HepG2 (cell line): Measurements from ENCODE around the gene LDAH. TPM values are rescaled to one million over a fixed set of nuclear protein-coding genes. Genes with fewer than 3 reads are reported as not detected.
A peak's percentile ranks its signal among the peaks of the same experiment; 100 is the strongest.

Experiments used
- BRD4 ChIP-seq: sonication (generic); formaldehyde crosslinking; IDR thresholded peaks from 2 replicates; pipeline ENCODE4 v1.4.0; 2020; ENCODE audit warnings: missing genetic modification reagents
- CEBPB ChIP-seq: IDR thresholded peaks from 2 replicates; pipeline ENCODE4 v1.6.1; 2011; ENCODE audit warnings: low read depth, low read length, improper control_type of control experiment, borderline replicate concordance
- DRAP1 ChIP-seq: IDR thresholded peaks from 2 replicates; pipeline ENCODE4 v1.6.1; 2016; ENCODE audit warnings: missing genetic modification reagents, missing compliant biosample characterization
- FOSL1 ChIP-seq: sonication (generic); formaldehyde crosslinking; IDR thresholded peaks from 2 replicates; pipeline ENCODE4 v1.9.0; 2021; ENCODE audit warnings: missing genetic modification reagents, borderline replicate concordance
- HOMEZ ChIP-seq: IDR thresholded peaks from 2 replicates; pipeline ENCODE4 v1.6.1; 2016; ENCODE audit warnings: low read depth
- KDM1A ChIP-seq: IDR thresholded peaks from 2 replicates; pipeline ENCODE4 v1.6.1; 2016; ENCODE audit warnings: missing compliant biosample characterization
- KLF13 ChIP-seq: sonication (generic); formaldehyde crosslinking; IDR thresholded peaks from 2 replicates; pipeline ENCODE4 v1.4.0; 2020; ENCODE audit warnings: mild to moderate bottlenecking, missing genetic modification reagents
- RARG ChIP-seq: sonication (generic); formaldehyde crosslinking; IDR thresholded peaks from 2 replicates; pipeline ENCODE4 v1.4.0; 2020; ENCODE audit warnings: low read depth, mild to moderate bottlenecking, missing genetic modification reagents
- RXRA ChIP-seq: sonication (generic); formaldehyde crosslinking; IDR thresholded peaks from 2 replicates; pipeline ENCODE4 v1.5.1; 2020; ENCODE audit warnings: missing genetic modification reagents
- SYNCRIP ChIP-seq: fragments of 200-400 bp; formaldehyde crosslinking; IDR thresholded peaks from 2 replicates; pipeline ENCODE4 v1.6.1; 2018; ENCODE audit warnings: mild to moderate bottlenecking, low read depth, low read length; ENCODE audit not compliant: insufficient read depth
- ZBTB8A ChIP-seq: sonication (generic); formaldehyde crosslinking; IDR thresholded peaks from 2 replicates; pipeline ENCODE4 v1.4.0; 2020; ENCODE audit warnings: mild to moderate bottlenecking, low read depth, missing genetic modification reagents, borderline replicate concordance
- ZNF451 ChIP-seq: sonication (generic); formaldehyde crosslinking; IDR thresholded peaks from 2 replicates; pipeline ENCODE4 v1.5.0; 2020; ENCODE audit warnings: mild to moderate bottlenecking, missing genetic modification reagents
- ZNF543 ChIP-seq: sonication (generic); formaldehyde crosslinking; IDR thresholded peaks from 2 replicates; pipeline ENCODE4 v1.4.0; 2020; ENCODE audit warnings: mild to moderate bottlenecking, missing genetic modification reagents
- ZNF678 ChIP-seq: sonication (generic); formaldehyde crosslinking; IDR thresholded peaks from 2 replicates; pipeline ENCODE4 v1.4.0; 2020; ENCODE audit warnings: mild to moderate bottlenecking, missing genetic modification reagents
- ZSCAN20 ChIP-seq: sonication (generic); formaldehyde crosslinking; IDR thresholded peaks from 2 replicates; pipeline ENCODE4 v1.4.0; 2020; ENCODE audit warnings: missing genetic modification reagents, mild to moderate bottlenecking, borderline replicate concordance
- polyA plus RNA-seq, 8 experiments: library from polyadenylated mRNA; depleted of rRNA in 3 of 8; stranded (reverse) in 7 of 8; unstranded in 1 of 8; fragments of >200 nt; fragmentation: Illumina TruSeq in 4 of 8; extraction: Trizol in 4 of 8; gene quantifications; 2 replicates each; pipeline versions ENCODE4 v1.2.1 to v1.2.3, GENCODE V29; 2011 to 2016; ENCODE audit warnings: low read depth in 4 of 8, missing spikeins in 1 of 8, mixed read lengths in 1 of 8; ENCODE audit not compliant: insufficient read depth in 1 of 8
- total RNA-seq, 5 experiments: library from RNA; depleted of rRNA; stranded (reverse); fragments of >200 nt; fragmentation: Illumina TruSeq; extraction: Trizol; gene quantifications; 2 replicates each; pipeline ENCODE4 v1.2.3, GENCODE V29; 2016; ENCODE audit warnings: low read depth in 1 of 5
- TF ChIP-seq, protein P1 (sequence below): sonication (generic); formaldehyde crosslinking; IDR thresholded peaks from 2 replicates; pipeline ENCODE4 v1.4.0; 2020; ENCODE audit warnings: missing genetic modification reagents, borderline replicate concordance
- TF ChIP-seq, protein P2 (sequence below): conservative IDR thresholded peaks from 2 replicates; pipeline ENCODE4 v1.6.1; 2018; ENCODE audit warnings: missing genetic modification reagents
- TF ChIP-seq, protein P3 (sequence below): sonication (generic); formaldehyde crosslinking; IDR thresholded peaks from 2 replicates; pipeline ENCODE4 v1.5.0; 2020; ENCODE audit warnings: missing genetic modification reagents, mild to moderate bottlenecking, borderline replicate concordance
- TF ChIP-seq, protein P4 (sequence below): sonication (generic); formaldehyde crosslinking; IDR thresholded peaks from 2 replicates; pipeline ENCODE4 v1.8.1; 2023; ENCODE audit warnings: mild to moderate bottlenecking, missing genetic modification reagents, borderline replicate concordance

The LDAH gene
- total and polyA plus RNA-seq, 2 of the 13 experiments (the other 11 are each of a cell fraction or from before 2014, with no cell fraction given), result 28.8 to 46.2 TPM

DNA sequence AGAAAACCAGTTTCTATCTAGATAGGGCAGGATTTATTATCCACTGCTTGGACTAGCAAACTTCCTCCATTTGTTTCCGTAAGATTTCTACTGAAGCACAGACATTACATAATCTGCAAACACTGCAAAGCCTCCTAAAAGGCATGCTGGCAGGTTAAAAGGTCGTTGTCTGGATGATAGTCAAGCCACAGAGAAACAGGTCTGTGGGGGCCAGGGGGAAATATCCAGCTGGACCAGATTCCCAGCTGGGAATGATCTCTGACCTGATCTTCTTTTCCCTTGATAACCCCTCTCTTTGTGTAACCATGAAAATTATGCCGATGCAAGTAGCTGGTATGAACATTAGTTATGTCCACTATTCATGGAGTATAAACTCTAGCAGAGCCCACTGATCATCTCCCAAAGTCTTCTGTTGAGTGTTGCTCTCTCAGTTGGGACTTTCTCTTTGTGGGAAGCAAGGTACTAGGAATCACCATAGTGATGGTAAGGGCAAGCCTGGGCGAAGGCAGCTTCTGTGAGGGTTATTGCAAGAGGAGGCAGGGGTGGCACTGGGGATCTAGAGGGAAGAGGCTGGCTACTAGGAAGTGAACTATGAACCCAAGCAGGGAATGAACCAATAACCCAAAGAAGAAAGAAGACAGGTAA, 94.7 kb downstream of the LDAH start (continued):
- TF ChIP-seq, protein P1, sequence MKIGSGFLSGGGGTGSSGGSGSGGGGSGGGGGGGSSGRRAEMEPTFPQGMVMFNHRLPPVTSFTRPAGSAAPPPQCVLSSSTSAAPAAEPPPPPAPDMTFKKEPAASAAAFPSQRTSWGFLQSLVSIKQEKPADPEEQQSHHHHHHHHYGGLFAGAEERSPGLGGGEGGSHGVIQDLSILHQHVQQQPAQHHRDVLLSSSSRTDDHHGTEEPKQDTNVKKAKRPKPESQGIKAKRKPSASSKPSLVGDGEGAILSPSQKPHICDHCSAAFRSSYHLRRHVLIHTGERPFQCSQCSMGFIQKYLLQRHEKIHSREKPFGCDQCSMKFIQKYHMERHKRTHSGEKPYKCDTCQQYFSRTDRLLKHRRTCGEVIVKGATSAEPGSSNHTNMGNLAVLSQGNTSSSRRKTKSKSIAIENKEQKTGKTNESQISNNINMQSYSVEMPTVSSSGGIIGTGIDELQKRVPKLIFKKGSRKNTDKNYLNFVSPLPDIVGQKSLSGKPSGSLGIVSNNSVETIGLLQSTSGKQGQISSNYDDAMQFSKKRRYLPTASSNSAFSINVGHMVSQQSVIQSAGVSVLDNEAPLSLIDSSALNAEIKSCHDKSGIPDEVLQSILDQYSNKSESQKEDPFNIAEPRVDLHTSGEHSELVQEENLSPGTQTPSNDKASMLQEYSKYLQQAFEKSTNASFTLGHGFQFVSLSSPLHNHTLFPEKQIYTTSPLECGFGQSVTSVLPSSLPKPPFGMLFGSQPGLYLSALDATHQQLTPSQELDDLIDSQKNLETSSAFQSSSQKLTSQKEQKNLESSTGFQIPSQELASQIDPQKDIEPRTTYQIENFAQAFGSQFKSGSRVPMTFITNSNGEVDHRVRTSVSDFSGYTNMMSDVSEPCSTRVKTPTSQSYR (CRISPR knock-in tag), result peak; percentile 42; the same call in 1 of the 2 replicates
- TF ChIP-seq, protein P2, sequence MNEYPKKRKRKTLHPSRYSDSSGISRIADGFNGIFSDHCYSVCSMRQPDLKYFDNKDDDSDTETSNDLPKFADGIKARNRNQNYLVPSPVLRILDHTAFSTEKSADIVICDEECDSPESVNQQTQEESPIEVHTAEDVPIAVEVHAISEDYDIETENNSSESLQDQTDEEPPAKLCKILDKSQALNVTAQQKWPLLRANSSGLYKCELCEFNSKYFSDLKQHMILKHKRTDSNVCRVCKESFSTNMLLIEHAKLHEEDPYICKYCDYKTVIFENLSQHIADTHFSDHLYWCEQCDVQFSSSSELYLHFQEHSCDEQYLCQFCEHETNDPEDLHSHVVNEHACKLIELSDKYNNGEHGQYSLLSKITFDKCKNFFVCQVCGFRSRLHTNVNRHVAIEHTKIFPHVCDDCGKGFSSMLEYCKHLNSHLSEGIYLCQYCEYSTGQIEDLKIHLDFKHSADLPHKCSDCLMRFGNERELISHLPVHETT (CRISPR knock-in tag), result peak; percentile 55; the same call in 1 of the 2 replicates
- TF ChIP-seq, protein P3, sequence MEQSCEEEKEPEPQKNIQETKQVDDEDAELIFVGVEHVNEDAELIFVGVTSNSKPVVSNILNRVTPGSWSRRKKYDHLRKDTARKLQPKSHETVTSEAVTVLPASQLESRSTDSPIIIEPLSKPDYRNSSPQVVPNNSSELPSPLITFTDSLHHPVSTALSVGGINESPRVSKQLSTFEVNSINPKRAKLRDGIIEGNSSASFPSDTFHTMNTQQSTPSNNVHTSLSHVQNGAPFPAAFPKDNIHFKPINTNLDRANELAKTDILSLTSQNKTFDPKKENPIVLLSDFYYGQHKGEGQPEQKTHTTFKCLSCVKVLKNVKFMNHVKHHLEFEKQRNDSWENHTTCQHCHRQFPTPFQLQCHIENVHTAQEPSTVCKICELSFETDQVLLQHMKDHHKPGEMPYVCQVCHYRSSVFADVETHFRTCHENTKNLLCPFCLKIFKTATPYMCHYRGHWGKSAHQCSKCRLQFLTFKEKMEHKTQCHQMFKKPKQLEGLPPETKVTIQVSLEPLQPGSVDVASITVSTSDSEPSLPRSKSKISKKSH (CRISPR knock-in tag), result no peak
- no peak for TF ChIP-seq RARG (CRISPR knock-in tag)
- no peak for TF ChIP-seq ZNF678
- no peak for TF ChIP-seq KLF13
- no peak for TF ChIP-seq ZNF451 (CRISPR knock-in tag)
- no peak for TF ChIP-seq SYNCRIP
- peak; percentile 67 for TF ChIP-seq DRAP1 (CRISPR knock-in tag)
- no peak for TF ChIP-seq ZSCAN20 (CRISPR knock-in tag)
- peak; percentile 50; the same call in 1 of the 2 replicates for TF ChIP-seq CEBPB
- TF ChIP-seq, protein P4, sequence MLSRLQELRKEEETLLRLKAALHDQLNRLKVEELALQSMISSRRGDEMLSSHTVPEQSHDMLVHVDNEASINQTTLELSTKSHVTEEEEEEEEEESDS (CRISPR knock-in tag), result no peak
- TF ChIP-seq HOMEZ (CRISPR knock-in tag), result peak; percentile 92
- TF ChIP-seq FOSL1 (CRISPR knock-in tag), result no peak
- no peak for TF ChIP-seq ZBTB8A (CRISPR knock-in tag)
- TF ChIP-seq RXRA (CRISPR knock-in tag), result peak; percentile 96; the same call in 1 of the 2 replicates
- no peak for TF ChIP-seq BRD4 (CRISPR knock-in tag)
- peak; percentile 81 for TF ChIP-seq KDM1A (CRISPR knock-in tag)
- TF ChIP-seq ZNF543 (CRISPR knock-in tag), result peak; percentile 83; the same call in 1 of the 2 replicates
